Spleen (tissue), 11 donors: ENCODE measurements around the gene UQCR10. TPM values are rescaled to one million over a fixed set of nuclear protein-coding genes. Genes with fewer than 3 reads are reported as not detected.

ENCODE experiments used
- DNase-seq: peaks from one replicate; pipeline ENCODE4 v3.0.0-alpha.2; 2020
- H3K27ac ChIP-seq, 8 donors: fragments of 200-600 bp; sonication (generic) in 7 of 8; 1 replicate in 4 of 8; 2 replicates in 4 of 8; pipeline versions ENCODE4 v1.5.0 to v1.8.0; 2016 to 2021; ENCODE audit warnings: inconsistent platforms in 4 of 8, mild to moderate bottlenecking in 4 of 8, moderate library complexity in 1 of 8
- H3K27me3 ChIP-seq, 7 donors: fragments of 200-600 bp; sonication (generic) in 6 of 7; replicated peaks in 1 of 7; 1 replicate in 4 of 7; 2 replicates in 3 of 7; pipeline versions ENCODE4 v1.5.0 to v1.8.0; 2016 to 2021; ENCODE audit warnings: inconsistent platforms in 3 of 7, mild to moderate bottlenecking in 1 of 7
- H3K36me3 ChIP-seq, 6 donors: fragments of 200-600 bp; sonication (generic) in 5 of 6; 1 replicate in 4 of 6; 2 replicates in 2 of 6; pipeline versions ENCODE4 v1.5.0 to v1.8.0; 2016 to 2021; ENCODE audit warnings: inconsistent platforms in 2 of 6
- H3K4me1 ChIP-seq, 6 donors: fragments of 200-600 bp; sonication (generic) in 5 of 6; 1 replicate in 3 of 6; 2 replicates in 3 of 6; pipeline versions ENCODE4 v1.5.0 to v1.8.0; 2016 to 2021; ENCODE audit warnings: inconsistent platforms in 3 of 6
- H3K4me3 ChIP-seq, 8 donors: fragments of 200-600 bp; sonication (generic) in 7 of 8; 1 replicate in 4 of 8; 2 replicates in 4 of 8; pipeline versions ENCODE4 v1.5.0 to v1.8.0; 2016 to 2021; ENCODE audit warnings: inconsistent platforms in 4 of 8, mild to moderate bottlenecking in 4 of 8, moderate library complexity in 2 of 8
- H3K9me3 ChIP-seq, 8 donors: fragments of 200-600 bp; sonication (generic) in 7 of 8; 1 replicate in 4 of 8; 2 replicates in 4 of 8; pipeline versions ENCODE4 v1.5.0 to v1.8.0; 2016 to 2021; ENCODE audit warnings: inconsistent platforms in 4 of 8
- CTCF ChIP-seq, 11 experiments: fragments of 200-600 bp in 7 of 11; fragments of 450-650 bp in 4 of 11; sonication (generic) in 4 of 11; IDR thresholded peaks in 8 of 11; conservative IDR thresholded peaks in 3 of 11; 1 replicate in 7 of 11; 2 replicates in 4 of 11; pipeline versions ENCODE4 v1.4.0 to v1.8.0; 2016 to 2021; ENCODE audit warnings: antibody characterized with exemption in 11 of 11, inconsistent platforms in 4 of 11, mild to moderate bottlenecking in 1 of 11
- POLR2A ChIP-seq, 3 donors: fragments of 450-650 bp; IDR thresholded peaks; one replicate each; pipeline ENCODE4 v1.5.1; 2017; ENCODE audit warnings: antibody characterized with exemption in 3 of 3, mild to moderate bottlenecking in 1 of 3
- POLR2AphosphoS5 ChIP-seq, 3 donors: sonication (generic); formaldehyde crosslinking; IDR thresholded peaks; one replicate each; pipeline ENCODE4 v1.5.1; 2017; ENCODE audit warnings: antibody characterized with exemption in 3 of 3
- WGBS, 5 donors: extraction: QIAGEN DNeasy Blood & Tissue Kit in 3 of 5; methylation state at CpG; one replicate each; pipeline versions ENCODE4 v1.1.5 to v1.1.7; 2013 to 2018; 5-methylcytosine and 5-hydroxymethylcytosine counted together
- intact Hi-C: fragments of 100-400 bp; cut with DNase I; formaldehyde crosslinking; loops from one replicate; pipeline ENCODE4 v1.15.0; 2023; ENCODE audit warnings: low total_unique reads
- polyA plus RNA-seq, 3 donors: library from polyadenylated mRNA; stranded (reverse); fragments of 200-250 nt; gene quantifications; one replicate each; pipeline ENCODE4 v1.2.1, GENCODE V29; 2013
- total RNA-seq, 7 donors: library from RNA; depleted of rRNA in 3 of 7; stranded (reverse); fragments of >200 nt in 3 of 7; fragmentation: NEBNext Ultra II Directional in 4 of 7; extraction: Animal tissue kit (Norgen Biotek cat#: 25700) in 4 of 7; gene quantifications; one replicate each; pipeline versions ENCODE4 v1.1.0 to v1.2.1, GENCODE V29; 2016 to 2021
- donor health status: healthy with polysubstance abuse.
- donor health status: DM: no; HTN: no; CAD: no; lungs with moderate emphysema.
- donor health status: DM: no; HTN: no; CAD: no.
- donor health status: Bipolar disorder and iron deficiency.
- donor health status: healthy.
- donor health status: DM: no; HTN: no; CAD: no.
- donor health status: DM: yes; HTN: yes; CAD: no.

The UQCR10 gene
- total and polyA plus RNA-seq, 10 donors = 32.8 to 174 (median 59.3) TPM

- Histone ChIP-seq H3K27me3 (no peaks in the 10 kb centered on the region), H3K4me3 (no peak overlapping the region), H3K36me3 (peaks cover 0 to 40% (median 22%) of the 10 kb centered on the region in 6 donors), H3K4me1 (peaks cover 18 to 43% (median 35%) of the 10 kb centered on the region in 6 donors), H3K27ac (no peak overlapping the region), H3K9me3 (no peaks in the 10 kb centered on the region)
- TF ChIP-seq POLR2AphosphoS5 (IDR thresholded peaks at IDR 0.05) = no peak
- TF ChIP-seq CTCF (IDR thresholded peaks at IDR 0.05 in 8 of 11, conservative IDR thresholded peaks at IDR 0.05 in 3 of 11) = no peak
- no peak for TF ChIP-seq POLR2A (IDR thresholded peaks at IDR 0.05)
- 86 to 98% (median 93%) methylated on average over 2 of the region's 2 CpGs for WGBS, 5 donors
- no peak for DNase-seq
- intact Hi-C loops = no loop called here
These were observed 2.7 kb downstream of the UQCR10 start for GRCh38 chr22:29769723-29770321.

- Histone ChIP-seq H3K9me3 (no peaks in the 10 kb centered on the region), H3K4me3 (no peak overlapping the region), H3K4me1 (peaks cover 11 to 26% (median 19%) of the 10 kb centered on the region in 6 donors), H3K36me3 (peaks cover 0 to 40% (median 22%) of the 10 kb centered on the region in 6 donors), H3K27ac (no peak overlapping the region), H3K27me3 (no peaks in the 10 kb centered on the region)
- 55 to 77% (median 65%) methylated on average over 4 to 5 of the region's 5 CpGs for WGBS, 5 donors
- DNase-seq = no peak
- intact Hi-C loops = no loop called here
- TF ChIP-seq CTCF (IDR thresholded peaks at IDR 0.05 in 8 of 11, conservative IDR thresholded peaks at IDR 0.05 in 3 of 11) (peak in 1 of 11 experiments; percentile 16), POLR2AphosphoS5 (IDR thresholded peaks at IDR 0.05) (no peak)
These were observed 5.0 kb downstream of the UQCR10 start for GRCh38 chr22:29772170-29772641.

GRCh38 chr22:29773233-29773632, 6.1 kb downstream of the UQCR10 start:
- peaks cover 0 to 40% (median 22%) of the 10 kb centered on the region in 6 donors for H3K36me3 ChIP-seq
- intact Hi-C loops = no loop called here
- H3K27me3 ChIP-seq = no peaks in the 10 kb centered on the region
- H3K4me1 ChIP-seq = peaks cover 5 to 17% (median 13%) of the 10 kb centered on the region in 6 donors
- no peaks in the 10 kb centered on the region for H3K9me3 ChIP-seq
- WGBS, 5 donors = 70 to 97% (median 86%) methylated on average over 2 of the region's 2 CpGs
- no peak overlapping the region for H3K27ac ChIP-seq
- no peak for DNase-seq
- TF ChIP-seq CTCF (IDR thresholded peaks at IDR 0.05 in 8 of 11, conservative IDR thresholded peaks at IDR 0.05 in 3 of 11) (no peak), POLR2A (IDR thresholded peaks at IDR 0.05) (no peak), POLR2AphosphoS5 (IDR thresholded peaks at IDR 0.05) (no peak)
- no peak overlapping the region for H3K4me3 ChIP-seq

- intact Hi-C loops = no loop called here
- Histone ChIP-seq H3K4me3 (no peak overlapping the region), H3K27ac (peak overlapping the region in 4 of 8 donors; percentile 53 to 84 (median 66)), H3K9me3 (no peaks in the 10 kb centered on the region), H3K27me3 (no peaks in the 10 kb centered on the region), H3K36me3 (no peaks in the 10 kb centered on the region), H3K4me1 (peaks cover 10 to 62% (median 41%) of the 10 kb centered on the region in 6 donors)
- DNase-seq = no peak
- TF ChIP-seq POLR2A (IDR thresholded peaks at IDR 0.05) (no peak), CTCF (IDR thresholded peaks at IDR 0.05 in 8 of 11, conservative IDR thresholded peaks at IDR 0.05 in 3 of 11) (no peak), POLR2AphosphoS5 (IDR thresholded peaks at IDR 0.05) (no peak)
- WGBS, 5 donors = 94 to 100% (median 98%) methylated on average over 5 of the region's 5 CpGs
These were observed 13.1 kb downstream of the UQCR10 start for GRCh38 chr22:29780220-29780619.
